Urothelium cell line (cell line): Measurements from ENCODE around the gene TMEM151A.
"Not testable (repeated sequence)": the region's sequence is repeated elsewhere in the genome, so short reads cannot be mapped to it uniquely, and the experiment has no call there.

Experiments used
- DNase-seq: peaks from one replicate; pipeline ENCODE4 v3.0.0; 2011; ENCODE audit warnings: low spot score, mixed read lengths
- FAIRE-seq: peaks from 2 replicates; lab custom pipeline; 2011; peaks lifted over from hg19 to GRCh38; lab: Jason Lieb, UNC

Gene TMEM151A

DNA sequence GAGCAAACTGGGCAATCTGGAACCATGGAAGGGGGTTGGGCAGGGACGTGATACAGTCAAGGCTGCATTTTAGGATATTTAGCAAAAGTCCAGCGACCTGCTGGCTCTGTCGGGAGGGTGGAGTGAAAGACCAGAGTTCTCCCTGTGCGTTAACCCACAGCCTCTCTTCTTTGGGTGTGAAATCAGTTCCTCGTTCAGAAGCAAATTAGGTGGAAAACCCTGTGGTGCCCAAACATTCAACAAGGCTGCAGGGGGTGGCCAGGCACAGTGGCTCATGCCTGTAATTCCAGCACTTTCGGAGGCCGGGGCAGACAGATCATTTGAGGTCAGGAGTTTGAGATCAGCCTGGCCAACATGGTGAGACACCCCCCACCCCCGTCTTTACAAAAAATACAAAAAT, 5.9 kb downstream of the TMEM151A start:
- FAIRE-seq (no peak), DNase-seq (no peak)

DNA sequence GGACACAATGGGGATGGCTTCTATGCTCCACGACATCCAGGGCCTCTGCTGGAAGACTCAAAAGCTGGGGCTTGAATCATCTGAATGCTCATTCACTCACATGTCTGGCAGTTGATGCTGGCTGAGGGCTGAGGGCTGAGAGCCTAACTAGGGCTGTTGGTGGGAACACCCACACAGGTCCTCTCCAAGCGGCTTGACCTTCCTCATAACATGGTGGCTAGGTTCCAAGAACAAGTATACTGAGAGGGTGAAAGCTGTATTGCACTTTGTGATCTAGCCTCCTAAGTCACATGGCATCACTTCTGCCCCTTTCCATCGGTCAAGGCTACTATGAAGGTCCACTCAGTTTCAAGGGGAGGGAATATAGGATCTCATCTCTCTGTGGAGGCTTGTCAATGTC, 7.5 kb downstream of the TMEM151A start:
- no peak for DNase-seq
- FAIRE-seq: no peak

GRCh38 chr11:66302656-66303055, 11.0 kb downstream of the TMEM151A start:
- FAIRE-seq: no peak
- DNase-seq: no peak

- FAIRE-seq: no peak
- DNase-seq: no peak
These were observed 17.8 kb downstream of the TMEM151A start for GRCh38 chr11:66309475-66309874.

GRCh38 chr11:66310324-66310723, 18.6 kb downstream of the TMEM151A start:
- FAIRE-seq (no peak), DNase-seq (no peak)

DNA sequence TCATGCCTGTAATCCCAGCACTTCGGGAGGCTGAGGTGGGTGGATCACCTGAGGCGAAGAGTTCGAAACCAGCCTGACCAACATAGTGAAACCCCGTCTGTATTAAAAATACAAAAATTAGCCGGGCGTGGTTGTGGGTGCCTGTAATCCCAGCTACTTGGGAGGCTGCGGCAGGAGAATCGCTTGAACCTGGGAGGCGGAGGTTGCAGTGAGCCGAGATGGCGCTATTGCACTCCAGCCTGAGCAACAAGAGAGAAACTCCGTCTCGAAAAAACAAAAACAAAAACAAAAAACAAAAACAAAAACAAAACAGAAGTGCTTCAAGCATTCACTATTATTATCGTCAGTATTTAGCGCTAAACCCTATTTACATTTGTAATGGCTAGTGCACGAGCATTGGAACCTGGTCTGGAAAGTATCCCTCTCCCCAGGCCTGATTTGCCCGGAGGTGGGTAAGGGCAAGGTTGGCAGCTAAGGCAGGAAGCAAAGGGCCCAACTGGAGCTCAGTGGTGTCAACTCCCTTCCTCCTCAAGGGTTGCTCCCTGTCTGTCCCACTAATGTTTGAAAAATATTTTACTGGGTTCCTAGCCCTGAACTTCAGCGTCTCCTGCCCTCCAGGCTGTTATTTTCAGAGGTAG, 19.2 kb downstream of the TMEM151A start:
- FAIRE-seq, DNase-seq: not testable (repeated sequence)

DNA sequence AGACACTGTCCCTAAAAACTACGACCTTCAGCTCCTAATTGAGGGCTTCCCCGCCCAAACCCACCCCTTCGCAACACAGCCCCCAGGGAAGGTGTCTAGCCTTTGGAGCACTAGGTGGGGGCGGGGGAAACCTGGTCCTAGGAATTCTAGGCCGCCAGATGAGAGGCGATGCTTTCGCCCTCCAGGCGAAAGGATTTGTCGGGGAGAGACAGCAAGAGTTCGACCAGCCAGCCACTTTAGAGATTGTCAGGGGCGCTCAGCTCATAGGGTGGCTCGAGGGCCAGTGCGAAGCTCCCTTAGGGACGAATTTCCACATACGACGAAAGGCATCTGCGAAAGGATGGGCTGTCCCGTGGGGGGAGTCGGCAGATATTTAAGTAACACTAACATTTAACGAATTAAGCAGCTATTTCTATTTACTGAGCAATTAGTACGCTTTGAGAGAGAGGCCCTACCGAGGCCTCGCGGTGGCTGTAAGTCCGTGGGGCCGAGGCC, 19.8 kb downstream of the TMEM151A start:
- FAIRE-seq: no peak

DNA sequence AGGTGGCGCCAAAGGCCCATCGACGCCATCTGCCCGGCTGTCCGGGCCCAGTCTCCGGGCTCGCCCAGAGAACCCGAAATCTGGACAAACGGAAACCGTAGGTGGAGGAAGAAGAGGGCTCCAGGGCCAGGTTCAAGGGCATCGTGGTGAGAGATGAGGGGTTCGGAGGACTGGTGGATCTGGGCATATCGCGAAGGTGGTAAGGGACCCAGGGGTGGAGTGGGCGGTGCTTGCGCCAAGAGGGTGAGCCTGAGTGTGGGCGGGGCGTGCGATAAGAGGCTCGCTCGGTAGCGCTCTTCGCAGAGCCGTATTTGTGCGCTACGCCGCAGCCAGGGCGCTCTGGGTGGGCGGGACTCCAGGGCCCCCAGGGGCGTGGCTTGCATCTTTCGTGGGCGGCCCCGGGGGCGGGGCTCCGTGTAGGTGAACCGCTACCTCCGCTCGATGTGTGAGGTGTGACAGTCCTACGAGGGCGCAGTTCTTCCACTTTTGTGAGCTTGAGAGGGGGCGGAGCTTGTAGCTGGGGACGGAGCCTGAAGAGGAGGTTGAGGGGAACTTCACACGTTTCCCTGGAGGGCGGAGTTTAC, 20.4 kb downstream of the TMEM151A start:
- FAIRE-seq: peak; percentile 48
- peak; percentile 85 for DNase-seq

More for the DNA sequence above, 19.8 kb downstream of the TMEM151A start:
- DNase-seq: no peak

DNA sequence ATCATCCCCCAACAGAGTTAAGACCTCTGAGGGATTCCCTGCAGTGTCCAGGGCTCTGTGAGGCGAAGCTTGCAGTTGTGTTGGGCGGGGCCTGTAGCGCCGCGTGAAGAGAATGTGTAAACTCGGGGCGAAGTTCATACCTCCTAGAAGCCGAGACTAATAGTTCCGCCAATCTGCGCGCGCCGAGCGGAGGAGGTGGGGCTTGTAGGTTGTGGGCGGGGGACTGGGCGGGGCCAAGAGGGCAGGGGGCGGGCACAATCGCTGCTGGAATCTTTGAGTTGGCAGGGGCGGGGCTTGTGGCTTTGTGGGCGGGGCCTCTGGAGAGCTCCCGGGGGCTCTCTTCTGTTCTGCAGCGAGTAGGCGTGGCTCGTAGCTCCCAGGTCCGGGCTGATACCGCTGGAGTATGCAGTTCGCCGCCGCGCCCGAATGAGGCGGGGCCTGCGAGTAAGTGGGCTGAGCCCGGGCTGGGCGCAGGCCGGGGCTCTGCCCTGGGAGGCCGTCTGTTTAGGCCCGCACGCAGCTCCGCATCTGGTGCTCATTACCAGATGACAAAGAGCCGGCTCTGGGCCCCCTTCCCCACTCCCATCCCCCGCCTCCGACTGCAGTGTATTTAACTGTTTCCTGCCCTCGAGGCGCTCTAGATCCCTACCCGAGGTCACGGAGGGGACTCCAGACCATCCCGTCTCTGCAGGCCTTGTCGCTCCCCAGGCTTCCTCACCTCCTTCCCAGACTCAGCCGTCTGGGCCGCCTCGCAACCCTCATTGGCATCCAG, 21.0 kb downstream of the TMEM151A start:
- DNase-seq (peak; percentile 95), FAIRE-seq (no peak)

- DNase-seq: no peak
- FAIRE-seq: no peak
These were observed 21.9 kb downstream of the TMEM151A start for GRCh38 chr11:66313321-66314185.

- DNase-seq: no peak
- no peak for FAIRE-seq
These were observed 22.4 kb downstream of the TMEM151A start for GRCh38 chr11:66314186-66314501.

- no peak for FAIRE-seq
- DNase-seq: no peak
These were observed 23.1 kb downstream of the TMEM151A start for GRCh38 chr11:66314561-66315497.

- DNase-seq: no peak
- FAIRE-seq: no peak
These were observed 23.8 kb downstream of the TMEM151A start for GRCh38 chr11:66315498-66315885.

GRCh38 chr11:66315921-66316811, 24.5 kb downstream of the TMEM151A start:
- FAIRE-seq (no peak), DNase-seq (no peak)

- no peak for FAIRE-seq
These were observed 25.2 kb downstream of the TMEM151A start, which contains the start of gene CD248 for GRCh38 chr11:66316849-66317251. CD248 (minus strand) TSS chr11:66317044; CDS start chr11:66317027, 17 bp downstream.

DNA sequence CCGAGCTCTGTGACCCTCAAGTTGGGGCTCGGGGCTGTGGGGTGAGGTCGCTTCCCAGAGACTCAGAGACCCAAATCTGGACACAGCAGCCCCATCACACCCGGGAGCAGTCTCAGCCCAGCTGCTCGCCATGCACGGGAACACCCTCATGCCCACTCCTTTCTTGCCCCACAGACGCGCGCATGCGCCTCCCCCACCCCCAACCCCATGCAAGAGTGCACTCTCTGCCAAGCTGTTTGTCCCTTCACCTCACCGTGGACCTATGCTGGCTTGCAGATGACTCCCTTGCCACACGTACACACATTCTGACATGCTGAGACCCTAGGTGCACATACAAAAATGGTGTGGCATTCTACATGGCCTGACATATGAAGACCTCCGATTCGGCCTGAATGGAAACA, 25.6 kb downstream of the TMEM151A start:
- DNase-seq: no peak
- no peak for FAIRE-seq

More at GRCh38 chr11:66316849-66317251, 25.2 kb downstream of the TMEM151A start, which contains the start of gene CD248:
- DNase-seq: no peak

DNA sequence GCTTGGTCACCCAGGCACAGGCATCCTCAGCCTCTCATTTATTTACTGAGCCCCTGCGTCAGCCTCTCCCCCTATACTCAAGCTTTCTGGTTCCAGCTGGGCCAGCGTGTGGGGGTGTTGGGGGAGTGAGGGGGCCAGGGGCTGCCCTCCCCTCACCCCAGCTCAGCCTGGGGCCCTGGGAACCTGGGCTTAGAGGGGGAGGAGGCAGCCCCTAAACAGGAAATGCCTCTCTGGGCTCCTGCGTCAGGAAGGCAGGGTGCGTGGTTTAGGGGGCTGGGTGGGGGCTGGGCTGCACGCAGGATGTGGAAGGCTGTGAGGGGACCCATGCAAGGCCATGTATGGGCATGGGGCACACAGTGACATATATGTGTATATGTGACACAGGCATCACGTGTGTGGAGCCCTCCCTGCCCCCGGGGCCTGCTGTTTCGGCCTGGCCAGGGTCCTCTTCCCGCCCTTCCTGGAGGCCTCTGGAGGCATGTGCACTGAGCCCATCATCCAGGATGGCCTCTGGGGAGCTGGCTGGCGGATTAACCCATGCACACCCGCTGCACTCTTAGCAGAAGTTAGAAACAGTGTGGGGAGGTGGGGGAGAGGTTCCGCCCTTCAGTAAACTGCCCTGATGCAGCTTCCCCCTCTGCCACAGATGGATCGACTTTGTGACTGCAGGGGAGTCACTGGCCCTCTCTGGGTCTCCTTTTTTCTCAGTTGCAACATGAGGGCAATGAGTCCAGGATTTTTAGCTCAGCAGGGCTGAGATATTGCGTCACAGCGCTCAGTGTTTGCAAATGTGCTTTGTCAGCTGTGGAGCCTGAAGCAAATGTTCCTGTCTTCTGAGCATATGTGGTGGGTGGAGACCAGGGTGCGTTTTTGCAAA, 26.3 kb downstream of the TMEM151A start:
- FAIRE-seq (no peak), DNase-seq (no peak)

- no peak for DNase-seq
- no peak for FAIRE-seq
These were observed 26.9 kb downstream of the TMEM151A start for GRCh38 chr11:66318600-66318970.
